Activated CD4-positive, CD25-positive, alpha-beta regulatory T cell treated with anti-CD3 and anti-CD28 coated beads, Interleukin-2, amount 50 U/mL, for 24 hours (primary cell): Measurements from ENCODE around the gene CAPN9.

ENCODE experiments used
- ATAC-seq, 2 donors: fragments of 150-1000 bp; cut with Tn5 transposase; one replicate each; pipeline ENCODE4 v1.10.0; 2021; ENCODE audit warnings: mild to moderate bottlenecking in 1 of 2, moderate library complexity in 1 of 2

The CAPN9 gene

GRCh38 chr1:230772457-230773395 is 25.5 kb downstream of the CAPN9 start:
- ATAC-seq, result no peak

DNA sequence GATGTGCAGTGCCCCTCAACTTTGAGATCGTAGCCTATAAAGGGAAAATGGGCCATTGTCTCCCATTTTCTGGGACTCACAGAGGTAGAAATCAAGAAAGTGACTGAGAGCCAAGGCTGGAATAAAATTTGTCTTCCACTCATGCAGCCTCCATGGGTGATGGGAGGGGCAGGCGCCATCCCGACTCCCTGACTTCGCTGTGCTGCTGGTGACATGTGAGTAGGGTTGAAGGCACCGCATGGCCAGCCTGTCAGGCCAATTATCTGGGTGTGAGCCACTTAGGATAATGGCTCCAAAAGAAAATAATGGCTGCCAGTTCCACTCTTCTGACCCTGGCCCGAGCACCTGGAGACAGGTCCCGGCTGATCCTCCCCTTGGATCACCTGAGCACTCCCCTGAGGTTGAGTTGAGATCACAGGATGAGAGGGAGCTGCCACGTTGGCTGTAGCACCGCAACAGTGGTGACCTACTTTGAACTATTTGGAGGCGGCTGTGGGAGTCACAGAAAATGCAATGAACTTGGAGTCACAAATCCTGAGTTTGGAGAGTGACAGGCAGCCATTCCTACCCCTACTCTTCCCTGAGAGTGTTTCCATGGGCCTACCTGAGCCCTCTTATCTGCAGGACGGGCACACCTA is 26.3 kb downstream of the CAPN9 start:
- ATAC-seq, result no peak

DNA sequence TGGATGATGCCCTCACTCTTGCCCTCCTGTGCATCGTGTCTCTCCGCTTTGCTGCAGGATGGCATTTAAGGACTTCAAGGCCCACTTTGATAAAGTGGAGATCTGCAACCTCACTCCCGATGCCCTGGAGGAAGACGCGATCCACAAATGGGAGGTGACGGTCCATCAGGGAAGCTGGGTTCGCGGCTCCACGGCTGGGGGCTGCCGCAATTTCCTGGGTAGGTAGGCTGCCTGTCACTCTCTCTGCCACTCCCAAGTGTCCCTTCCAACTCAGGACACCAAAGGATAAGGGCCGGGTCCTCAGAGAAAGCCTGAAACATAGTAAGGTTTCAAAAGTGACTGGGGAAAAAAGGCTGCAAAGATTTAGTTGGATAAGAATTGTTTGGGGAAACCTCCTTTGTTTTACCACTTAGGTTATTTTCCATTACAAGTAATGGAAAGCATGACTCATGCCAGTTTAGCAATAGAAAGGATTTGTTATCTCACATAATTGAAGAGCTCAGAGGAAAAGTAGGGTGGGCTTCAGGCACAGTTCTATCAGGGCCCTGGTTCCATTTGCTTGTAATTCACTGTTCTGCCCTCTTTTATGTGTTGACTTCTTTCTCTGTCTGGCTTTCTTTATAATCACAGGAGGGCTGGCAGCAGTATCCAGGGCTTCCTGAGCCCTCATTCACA is 31.9 kb downstream of the CAPN9 start:
- ATAC-seq, result no peak

GRCh38 chr1:230781131-230781530 is 33.9 kb downstream of the CAPN9 start:
- ATAC-seq, result no peak

DNA sequence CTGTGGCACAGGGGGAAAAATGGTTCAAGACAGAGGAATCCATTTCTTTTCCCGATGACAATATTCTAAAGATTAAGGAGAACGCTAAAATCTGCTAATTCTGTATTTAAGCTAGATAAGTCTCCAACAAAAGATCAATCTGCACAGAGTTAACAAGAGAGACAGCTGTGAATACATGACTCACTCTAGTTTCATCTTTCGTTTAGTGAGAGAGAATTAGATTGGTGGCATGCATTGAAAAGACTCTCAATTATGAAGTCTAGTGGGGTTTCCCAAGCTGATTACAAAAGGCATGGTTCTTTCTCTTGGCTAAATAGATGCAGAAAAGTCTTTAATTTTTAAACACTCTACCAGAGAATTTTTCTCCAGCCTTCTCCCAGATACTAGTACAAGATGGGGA is 34.4 kb downstream of the CAPN9 start:
- ATAC-seq, result peak; percentile 35 to 48

DNA sequence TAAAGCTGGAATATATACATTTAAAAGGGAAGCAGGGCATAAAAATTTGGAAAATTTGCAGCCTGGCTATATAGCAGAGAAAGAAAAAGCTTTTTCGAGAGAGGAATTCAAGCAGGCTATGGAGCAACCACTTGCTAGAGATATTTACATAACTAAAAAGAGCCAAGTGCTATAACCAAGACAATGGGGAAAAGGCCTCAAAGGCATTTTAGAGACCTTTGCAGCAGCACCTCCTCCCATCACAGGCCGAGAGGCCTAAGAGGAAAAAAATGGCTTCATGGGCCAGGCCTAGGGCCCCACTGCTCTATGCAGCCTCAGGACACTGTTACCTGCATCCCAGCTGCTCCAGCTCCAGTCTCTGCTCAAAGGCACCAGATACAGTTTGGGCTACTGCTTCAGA is 37.0 kb downstream of the CAPN9 start:
- ATAC-seq, result no peak

GRCh38 chr1:230785636-230786384 is 38.6 kb downstream of the CAPN9 start:
- no peak for ATAC-seq

DNA sequence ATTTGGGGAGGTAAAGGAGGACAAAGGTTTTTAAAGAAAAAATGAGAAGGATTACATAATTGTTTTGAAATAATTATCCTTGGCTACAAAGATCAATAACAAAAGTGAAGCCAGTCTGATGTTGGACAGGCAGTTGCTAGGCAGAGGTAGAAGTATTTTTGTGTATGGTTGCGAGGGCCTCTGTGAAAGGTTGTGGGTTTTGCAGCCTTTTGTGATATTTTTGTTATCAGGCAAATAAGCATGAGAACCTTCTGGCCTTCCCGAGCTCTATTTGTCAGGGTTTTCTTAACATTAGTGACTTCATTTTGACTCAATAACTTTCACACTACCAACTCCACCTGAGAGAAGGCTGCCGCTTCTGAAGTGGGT is 39.2 kb downstream of the CAPN9 start:
- no peak for ATAC-seq

DNA sequence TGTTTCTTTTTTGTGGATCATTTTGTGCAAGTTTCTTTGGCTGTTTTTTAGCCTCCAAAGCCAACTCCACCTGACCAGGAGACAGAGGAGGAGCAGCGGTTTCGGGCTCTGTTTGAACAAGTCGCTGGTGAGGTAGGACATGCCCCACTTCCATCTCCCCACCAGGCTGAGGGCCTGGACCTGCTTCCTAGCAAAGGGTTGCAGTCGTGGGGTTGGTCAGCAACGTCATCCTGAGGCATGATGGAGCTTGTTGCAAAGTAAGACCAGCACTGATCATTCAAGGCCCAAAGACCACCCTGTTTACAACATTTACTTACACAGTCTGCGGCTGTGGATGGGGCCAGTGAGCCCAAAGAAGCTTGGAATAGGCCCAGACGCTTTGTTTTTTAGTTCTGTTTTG is 40.3 kb downstream of the CAPN9 start:
- ATAC-seq, result no peak

DNA sequence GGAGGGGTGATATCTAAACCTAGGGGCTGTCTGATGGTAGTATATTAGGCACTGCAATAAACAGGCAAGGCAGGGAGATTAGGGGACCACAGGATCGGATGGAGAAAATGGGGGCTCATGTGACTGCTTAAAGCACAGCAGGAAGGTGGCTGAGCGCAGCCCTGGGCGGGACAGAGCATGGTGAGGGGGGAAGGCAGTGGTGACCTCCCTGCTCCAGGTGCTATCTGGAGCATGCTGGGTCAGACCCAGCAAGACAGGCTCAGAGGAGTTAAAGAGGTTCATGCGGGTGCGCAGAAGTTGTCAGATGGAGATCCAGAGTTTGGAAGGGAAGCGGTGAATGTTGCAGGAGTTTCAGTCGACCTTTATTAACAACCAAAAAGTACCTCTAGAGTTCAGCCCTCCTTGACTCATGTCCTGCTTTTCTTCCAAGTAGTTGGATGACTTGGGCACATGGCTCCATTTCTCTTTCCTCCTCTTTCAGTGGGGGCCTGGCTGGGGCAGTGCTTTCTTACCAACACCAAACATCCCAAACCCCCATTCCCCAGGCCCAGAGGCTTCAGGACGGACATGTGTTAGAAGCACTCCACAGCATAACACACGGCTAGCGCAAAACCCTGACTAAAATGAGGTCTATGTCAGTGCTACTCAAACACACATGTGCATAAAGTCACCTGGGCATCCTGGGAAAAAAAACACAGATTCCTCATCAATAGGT is 41.5 kb downstream of the CAPN9 start:
- ATAC-seq, result no peak

- ATAC-seq, result no peak
Observed at GRCh38 chr1:230790026-230790425, 42.8 kb downstream of the CAPN9 start.

DNA sequence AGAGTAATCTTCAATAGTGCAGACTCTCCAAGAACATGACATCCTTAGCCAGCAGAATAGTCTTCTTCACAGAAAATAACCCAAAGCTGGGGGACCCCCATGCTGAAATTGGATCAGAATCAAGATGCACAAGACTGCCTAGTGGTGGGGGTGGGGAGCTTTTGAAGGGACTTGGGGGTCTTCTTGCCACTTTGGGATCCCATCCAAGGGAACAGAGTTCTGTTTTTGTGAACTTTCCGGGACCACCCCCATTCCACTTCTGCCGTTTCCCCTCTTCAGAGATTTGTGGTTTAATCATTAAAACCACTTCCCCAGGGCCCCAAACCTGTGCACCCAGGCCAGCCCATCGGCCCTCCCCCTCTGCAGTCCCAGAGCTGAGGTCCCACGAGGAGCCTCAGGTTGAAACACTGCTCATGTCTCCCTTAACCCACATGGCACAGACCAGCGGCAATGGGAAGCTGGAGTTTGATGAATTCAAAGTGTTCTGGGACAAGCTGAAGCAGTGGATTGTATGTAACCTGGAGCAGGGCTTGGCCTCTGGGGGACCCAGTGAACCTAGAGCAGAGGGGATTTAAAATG is 44.9 kb downstream of the CAPN9 start:
- no peak for ATAC-seq

- no peak for ATAC-seq
Observed at GRCh38 chr1:230792691-230793462, 45.7 kb downstream of the CAPN9 start.

GRCh38 chr1:230793463-230793745 is 46.2 kb downstream of the CAPN9 start:
- no peak for ATAC-seq

- no peak for ATAC-seq
Observed at GRCh38 chr1:230794431-230794830, 47.2 kb downstream of the CAPN9 start.

GRCh38 chr1:230794871-230795605 is 47.9 kb downstream of the CAPN9 start:
- ATAC-seq, result no peak

GRCh38 chr1:230796626-230797025 is 49.4 kb downstream of the CAPN9 start:
- ATAC-seq, result no peak

- no peak for ATAC-seq
Observed at GRCh38 chr1:230797376-230797920, 50.3 kb downstream of the CAPN9 start.

DNA sequence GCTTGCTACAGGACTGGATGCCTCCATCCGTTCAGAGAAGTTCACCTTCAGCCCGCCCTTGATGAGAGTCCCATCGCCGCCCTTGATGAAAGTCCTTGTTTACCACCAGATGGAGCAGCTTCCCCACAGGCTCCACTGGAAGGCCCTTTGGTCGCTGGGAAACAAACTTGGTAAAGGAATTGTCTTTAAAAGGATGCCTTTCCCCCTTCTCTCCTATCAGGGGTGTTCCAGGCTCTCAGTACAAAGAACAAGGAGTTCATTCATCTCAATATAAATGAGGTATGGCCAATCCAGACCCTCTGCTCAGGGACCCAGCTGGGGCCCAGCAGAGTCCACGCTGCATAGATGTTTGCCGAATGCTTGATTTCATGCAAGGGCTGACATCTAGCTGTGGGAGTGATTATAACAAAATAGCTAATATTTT is 50.8 kb downstream of the CAPN9 start:
- no peak for ATAC-seq

DNA sequence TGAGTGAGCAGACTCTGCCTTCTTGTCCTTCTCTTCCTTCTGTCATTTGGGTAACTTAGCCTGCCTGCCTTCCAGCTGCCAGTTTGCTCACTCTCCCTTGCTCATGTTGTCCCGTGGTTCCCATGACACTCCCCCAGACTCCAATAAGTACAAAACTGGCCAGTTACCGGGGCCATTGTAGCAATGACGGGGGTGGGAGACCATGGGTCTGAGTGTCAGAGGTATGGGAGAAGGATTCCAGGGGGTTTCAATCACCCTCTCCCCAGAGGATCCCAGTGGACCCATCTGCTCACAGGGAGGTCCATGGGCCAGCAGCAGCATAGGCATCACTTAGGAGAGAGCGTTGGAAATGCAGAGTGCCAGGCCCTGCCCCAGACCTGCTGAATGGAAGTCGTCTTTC is 51.3 kb downstream of the CAPN9 start:
- no peak for ATAC-seq
